NCI-H1092 (cell line): ENCODE measurements around the gene ARGLU1.
"Not testable (repeated sequence)": the region's sequence is repeated elsewhere in the genome, so short reads cannot be mapped to it uniquely, and the experiment has no call there.

ENCODE experiments used
- DNase-seq: peaks from one replicate; lab custom pipeline; 2025; lab: John Stamatoyannopoulos, UW

ARGLU1 gene

GRCh38 chr13:106567474-106568298 lies at the start of gene ARGLU1:
Gene ARGLU1 (minus strand): TSS chr13:106568137. CDS start chr13:106567919, 218 bp downstream.
- peak; percentile 93 for DNase-seq

GRCh38 chr13:106617561-106617960 lies 49.6 kb upstream of the ARGLU1 start:
- DNase-seq, result no peak

DNA sequence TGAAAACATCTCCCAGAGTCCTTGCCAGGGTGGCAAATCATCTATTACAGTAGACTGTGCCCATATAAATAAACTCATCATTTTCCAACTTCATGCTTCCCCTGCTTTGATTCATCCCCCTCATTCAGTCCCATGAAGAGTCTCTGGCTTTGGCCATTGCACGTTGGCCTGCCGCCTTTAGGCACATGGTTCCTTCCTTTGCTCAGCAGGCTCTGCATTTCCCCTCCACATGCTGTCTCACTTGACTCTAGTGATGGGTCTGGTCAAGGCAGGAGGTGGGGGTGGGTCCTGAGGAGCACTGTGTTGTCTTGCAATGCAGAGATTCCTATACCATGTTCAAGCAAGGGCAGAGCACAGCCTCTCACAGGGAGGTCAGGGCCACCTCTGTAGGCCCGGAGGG lies 48.8 kb upstream of the ARGLU1 start:
- DNase-seq, result no peak

- no peak for DNase-seq
These were observed 46.9 kb upstream of the ARGLU1 start for GRCh38 chr13:106614874-106615273.

GRCh38 chr13:106612688-106613087 lies 44.8 kb upstream of the ARGLU1 start:
- no peak for DNase-seq

- DNase-seq, result no peak
These were observed 42.5 kb upstream of the ARGLU1 start for GRCh38 chr13:106610486-106610885.

- DNase-seq, result no peak
These were observed 41.2 kb upstream of the ARGLU1 start for GRCh38 chr13:106609116-106609515.

DNA sequence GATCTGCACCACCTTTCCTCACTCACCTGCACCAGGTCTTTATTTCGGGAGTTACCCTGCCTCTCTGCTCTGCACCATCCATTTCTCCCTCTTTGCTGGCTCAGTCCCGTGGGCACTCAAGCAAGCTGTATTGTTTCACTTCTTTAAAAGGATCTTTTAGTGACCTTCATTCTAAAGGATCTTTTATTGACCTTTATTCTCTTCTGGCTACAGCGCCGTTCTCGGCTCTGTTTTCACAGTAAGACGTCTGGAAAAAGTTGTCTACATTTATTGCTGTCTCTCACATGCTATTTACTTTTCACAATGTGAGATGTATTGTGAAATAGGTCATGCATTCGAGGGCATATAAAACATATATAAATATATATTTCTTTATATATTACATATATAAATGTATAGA lies 35.6 kb upstream of the ARGLU1 start:
- DNase-seq, result no peak

DNA sequence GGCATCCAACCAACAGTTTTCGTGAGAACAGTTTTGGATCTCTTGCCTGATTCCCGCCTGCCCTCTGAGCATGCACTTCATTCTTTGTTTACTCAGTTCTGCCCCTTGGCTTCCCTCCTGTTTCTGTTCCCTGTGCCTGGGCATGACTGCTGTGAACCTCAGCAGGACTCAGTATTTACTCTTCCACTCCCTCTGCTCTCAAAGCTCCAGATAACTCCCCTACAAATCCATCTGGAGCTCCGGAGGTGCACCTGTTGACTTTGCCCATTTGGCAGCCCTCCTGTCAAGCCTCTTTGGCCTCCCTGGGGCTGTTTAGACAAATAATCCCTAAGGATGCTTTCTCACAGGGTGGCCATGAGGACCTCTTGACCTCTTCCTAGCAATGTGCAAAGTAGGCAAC lies 34.2 kb upstream of the ARGLU1 start:
- DNase-seq, result peak; percentile 35

GRCh38 chr13:106601489-106601888 lies 33.6 kb upstream of the ARGLU1 start:
- no peak for DNase-seq

DNA sequence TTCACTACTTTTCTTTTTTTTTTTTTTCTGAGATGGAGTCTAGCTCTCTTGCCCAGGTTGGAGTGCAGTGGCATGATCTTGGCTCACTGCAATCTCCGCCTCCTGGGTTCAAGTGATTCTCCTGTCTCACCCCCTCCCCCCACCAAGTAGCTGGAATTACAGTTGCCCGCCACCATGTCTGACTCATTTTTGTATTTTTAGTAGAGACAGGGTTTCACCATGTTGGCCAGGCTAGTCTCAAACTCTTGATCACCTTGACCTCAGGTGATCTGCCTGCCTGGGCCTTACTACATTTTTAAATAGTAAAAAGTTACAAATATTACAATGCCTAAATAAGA lies 32.8 kb upstream of the ARGLU1 start:
- not testable (repeated sequence) for DNase-seq

- no peak for DNase-seq
These were observed 32.2 kb upstream of the ARGLU1 start for GRCh38 chr13:106599875-106600797.

DNA sequence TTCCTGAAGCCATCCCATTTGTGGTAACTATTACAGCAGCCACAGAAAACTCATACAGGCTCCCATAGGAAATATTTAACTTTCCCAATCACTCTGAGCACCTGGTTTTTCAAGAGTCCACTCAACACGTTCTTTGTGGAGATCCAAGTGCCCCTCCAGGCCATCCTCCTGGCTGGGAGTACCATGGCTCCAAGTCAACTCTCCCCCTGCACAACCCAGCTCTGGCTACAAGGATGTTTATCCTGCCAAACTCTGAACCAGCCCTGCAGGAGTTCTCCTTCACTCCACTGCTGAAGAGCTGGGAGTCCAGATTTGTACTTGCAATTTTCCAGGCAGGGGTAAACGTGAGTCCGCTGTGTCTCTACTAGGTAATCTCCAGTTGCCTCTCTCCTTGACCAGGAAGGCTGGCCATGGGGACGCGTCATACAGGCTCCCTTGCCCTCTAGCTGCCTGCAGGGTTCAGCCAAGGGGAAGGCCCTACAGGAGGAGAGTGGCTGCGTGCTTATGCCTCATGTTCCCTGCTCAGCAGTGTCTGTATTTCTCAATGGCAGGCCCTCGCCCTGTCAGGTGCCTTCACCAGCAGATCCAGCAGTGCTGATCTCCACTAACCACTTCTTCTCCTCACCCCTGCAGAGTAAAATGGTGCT lies 29.9 kb upstream of the ARGLU1 start:
- no peak for DNase-seq

DNA sequence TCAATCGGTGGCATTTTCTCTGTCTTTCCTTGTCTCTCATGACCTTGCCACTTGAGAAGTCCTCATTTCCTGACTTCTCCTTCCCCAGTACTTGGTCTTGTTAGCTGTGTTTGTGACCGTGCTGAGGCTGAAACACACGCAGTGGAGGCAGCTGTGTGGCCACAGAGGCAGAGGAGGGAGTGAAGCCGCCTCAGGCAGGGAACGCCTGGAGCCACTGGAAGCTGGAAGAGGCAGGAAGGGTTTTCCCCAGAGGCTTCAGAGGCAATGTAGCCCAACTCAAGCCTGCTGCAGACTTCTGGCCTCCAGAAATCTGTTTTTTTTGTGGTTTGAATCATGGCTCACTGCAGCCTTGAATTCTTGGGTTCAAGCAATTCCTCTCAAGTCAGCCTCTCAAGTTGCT lies 29.2 kb upstream of the ARGLU1 start:
- DNase-seq, result no peak

- DNase-seq, result no peak
These were observed 28.5 kb upstream of the ARGLU1 start for GRCh38 chr13:106596275-106596937.

DNA sequence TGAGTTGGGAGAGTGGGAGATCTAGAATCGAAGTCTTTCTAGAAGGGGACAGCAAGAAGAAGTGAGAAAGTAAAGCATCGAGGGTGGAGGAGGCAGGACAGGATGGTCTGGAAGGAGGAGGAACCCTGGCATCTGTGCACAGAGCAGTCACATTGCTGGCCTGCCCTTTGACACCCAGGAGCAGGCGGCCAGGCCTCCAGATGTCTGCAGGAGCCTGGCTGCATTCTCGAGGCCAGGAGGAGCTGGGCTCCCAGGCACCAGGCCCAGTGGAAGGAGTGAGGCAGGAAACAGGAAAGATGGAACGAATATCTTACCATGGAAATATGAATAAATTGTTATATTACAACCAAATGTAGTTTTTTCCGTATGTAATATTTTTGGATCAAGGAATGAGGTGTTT lies 27.7 kb upstream of the ARGLU1 start:
- no peak for DNase-seq

DNA sequence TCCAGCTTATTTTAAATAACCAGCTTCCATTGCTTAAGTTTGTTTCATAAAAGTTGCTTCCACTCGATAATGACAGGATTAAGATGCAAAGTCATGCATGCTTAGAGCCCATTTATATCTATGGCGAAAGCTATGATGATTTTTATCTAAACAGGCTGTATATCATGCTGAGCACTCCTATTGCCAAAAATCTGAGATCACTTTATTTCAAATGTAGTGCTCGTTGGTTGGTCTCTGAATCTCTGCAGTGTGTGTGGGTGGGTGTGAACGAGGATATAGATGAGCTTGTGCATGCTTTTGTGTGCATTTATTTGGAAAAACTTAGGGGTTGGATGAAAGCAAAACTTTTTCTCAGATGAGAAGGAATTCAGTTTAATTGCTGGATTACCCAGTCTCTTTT lies 27.0 kb upstream of the ARGLU1 start:
- DNase-seq, result no peak

GRCh38 chr13:106593132-106593531 lies 25.2 kb upstream of the ARGLU1 start:
- no peak for DNase-seq

DNA sequence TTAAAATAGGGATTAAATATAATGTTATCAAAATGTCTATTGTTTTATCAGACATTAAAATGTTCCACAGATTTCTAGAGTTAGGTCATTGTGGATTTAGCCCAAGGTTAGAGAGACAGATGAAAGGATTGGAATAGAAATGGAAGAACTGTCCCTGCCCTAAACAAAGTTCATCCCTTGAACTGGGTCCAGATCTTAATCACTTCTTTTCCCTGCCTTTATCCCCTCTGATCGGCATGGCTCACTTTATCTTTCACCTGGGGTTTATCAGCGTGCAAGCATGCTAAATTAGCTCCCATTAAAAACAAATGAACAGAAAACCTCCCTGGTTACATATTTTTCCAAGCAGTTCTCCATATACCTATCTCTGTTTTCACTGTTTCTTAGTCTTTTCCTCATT lies 23.4 kb upstream of the ARGLU1 start:
- DNase-seq, result no peak

DNA sequence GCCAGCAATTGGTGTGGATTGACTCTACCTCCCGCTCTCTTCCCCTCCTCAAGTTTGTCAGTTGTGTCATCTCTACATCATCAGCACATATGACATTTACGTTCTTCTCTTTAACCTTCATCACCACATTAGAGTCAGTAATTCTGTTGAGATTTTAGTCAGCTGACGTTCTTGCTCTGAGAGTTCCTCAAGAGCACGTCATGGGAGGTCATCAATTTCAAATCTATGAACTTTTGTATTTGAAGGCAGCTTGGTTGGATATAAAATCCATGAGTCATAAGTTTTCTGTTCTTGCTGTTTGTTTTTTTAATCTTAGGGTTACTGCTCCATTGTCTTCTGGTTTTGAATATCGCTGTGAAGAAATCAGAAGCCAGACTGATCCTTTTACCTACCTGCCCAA lies 21.8 kb upstream of the ARGLU1 start:
- DNase-seq, result no peak

- no peak for DNase-seq
These were observed 20.4 kb upstream of the ARGLU1 start for GRCh38 chr13:106588367-106588766.

- no peak for DNase-seq
These were observed 19.9 kb upstream of the ARGLU1 start for GRCh38 chr13:106587787-106588186.
